ENCODE data around the gene ABCC10. TPM values are rescaled to one million over a fixed set of nuclear protein-coding genes. Genes with fewer than 3 reads are reported as not detected.

Gene ABCC10
- total RNA-seq, 1 experiment from 2014 or later, result 25.5 TPM

GRCh38 chr6:43448916-43449315, 21.6 kb downstream of the ABCC10 start (continued):
- TF ChIP-seq ZNF317 (CRISPR knock-in tag; IDR thresholded peaks at IDR 0.05; ENCODE audit: borderline replicate concordance, low read depth) (no peak), RORB (CRISPR knock-in tag; IDR thresholded peaks at IDR 0.05) (no peak), JUN (CRISPR knock-in tag; IDR thresholded peaks at IDR 0.05) (no peak), TEAD4 (CRISPR knock-in tag; IDR thresholded peaks at IDR 0.05) (no peak), MXD4 (CRISPR knock-in tag; IDR thresholded peaks at IDR 0.05; ENCODE audit: borderline replicate concordance) (no peak), JAZF1 (CRISPR knock-in tag; IDR thresholded peaks at IDR 0.05) (no peak), FOXJ3 (CRISPR knock-in tag; IDR thresholded peaks at IDR 0.05; ENCODE audit: borderline replicate concordance) (no peak), GTF2I (CRISPR knock-in tag; conservative IDR thresholded peaks at IDR 0.05) (no peak), NR1H2 (CRISPR knock-in tag; IDR thresholded peaks at IDR 0.05) (no peak)
- TF ChIP-seq, protein P1, sequence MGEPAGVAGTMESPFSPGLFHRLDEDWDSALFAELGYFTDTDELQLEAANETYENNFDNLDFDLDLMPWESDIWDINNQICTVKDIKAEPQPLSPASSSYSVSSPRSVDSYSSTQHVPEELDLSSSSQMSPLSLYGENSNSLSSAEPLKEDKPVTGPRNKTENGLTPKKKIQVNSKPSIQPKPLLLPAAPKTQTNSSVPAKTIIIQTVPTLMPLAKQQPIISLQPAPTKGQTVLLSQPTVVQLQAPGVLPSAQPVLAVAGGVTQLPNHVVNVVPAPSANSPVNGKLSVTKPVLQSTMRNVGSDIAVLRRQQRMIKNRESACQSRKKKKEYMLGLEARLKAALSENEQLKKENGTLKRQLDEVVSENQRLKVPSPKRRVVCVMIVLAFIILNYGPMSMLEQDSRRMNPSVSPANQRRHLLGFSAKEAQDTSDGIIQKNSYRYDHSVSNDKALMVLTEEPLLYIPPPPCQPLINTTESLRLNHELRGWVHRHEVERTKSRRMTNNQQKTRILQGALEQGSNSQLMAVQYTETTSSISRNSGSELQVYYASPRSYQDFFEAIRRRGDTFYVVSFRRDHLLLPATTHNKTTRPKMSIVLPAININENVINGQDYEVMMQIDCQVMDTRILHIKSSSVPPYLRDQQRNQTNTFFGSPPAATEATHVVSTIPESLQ (CRISPR knock-in tag; IDR thresholded peaks at IDR 0.05), result no peak

DNA sequence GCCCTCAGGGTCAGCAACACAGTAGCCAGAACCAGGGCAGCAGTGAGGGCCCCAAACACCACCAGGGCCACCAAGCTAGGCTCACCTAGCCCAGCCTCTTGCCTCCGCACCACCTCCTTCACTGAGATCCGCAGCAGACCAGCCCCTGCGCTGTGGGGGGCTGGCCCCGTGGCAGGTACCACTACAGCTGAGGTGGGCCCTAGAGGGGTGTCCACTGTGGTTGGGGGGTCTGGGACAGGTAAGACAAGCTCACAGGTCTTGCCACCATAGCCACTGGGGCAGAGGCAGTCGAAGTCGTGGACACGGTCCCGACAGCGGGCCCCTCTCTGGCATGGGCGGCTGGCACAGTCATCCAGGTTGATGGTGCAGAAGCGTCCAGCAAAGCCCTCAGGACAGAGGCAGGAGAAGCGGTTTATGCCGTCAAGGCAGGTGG, 23.4 kb downstream of the ABCC10 start:
- ChIA-PET CTCF (no interaction called here), POLR2A (no interaction called here)
- TF ChIP-seq ZNF232 (CRISPR knock-in tag; IDR thresholded peaks at IDR 0.05) (no peak), CREM (CRISPR knock-in tag; IDR thresholded peaks at IDR 0.05) (no peak), ZMAT4 (CRISPR knock-in tag; IDR thresholded peaks at IDR 0.05) (no peak)
- TF ChIP-seq, protein P2, sequence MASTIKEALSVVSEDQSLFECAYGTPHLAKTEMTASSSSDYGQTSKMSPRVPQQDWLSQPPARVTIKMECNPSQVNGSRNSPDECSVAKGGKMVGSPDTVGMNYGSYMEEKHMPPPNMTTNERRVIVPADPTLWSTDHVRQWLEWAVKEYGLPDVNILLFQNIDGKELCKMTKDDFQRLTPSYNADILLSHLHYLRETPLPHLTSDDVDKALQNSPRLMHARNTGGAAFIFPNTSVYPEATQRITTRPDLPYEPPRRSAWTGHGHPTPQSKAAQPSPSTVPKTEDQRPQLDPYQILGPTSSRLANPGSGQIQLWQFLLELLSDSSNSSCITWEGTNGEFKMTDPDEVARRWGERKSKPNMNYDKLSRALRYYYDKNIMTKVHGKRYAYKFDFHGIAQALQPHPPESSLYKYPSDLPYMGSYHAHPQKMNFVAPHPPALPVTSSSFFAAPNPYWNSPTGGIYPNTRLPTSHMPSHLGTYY (CRISPR knock-in tag; IDR thresholded peaks at IDR 0.05), result no peak
- DNase-seq (ENCODE audit: low spot score) (no peak), ATAC-seq (no peak)
- H3K27ac Mint-ChIP-seq, result no peak overlapping the region
- no peak overlapping the region for H3K4me3 Mint-ChIP-seq
- peaks cover 18% of the 10 kb centered on the region for H3K27me3 Mint-ChIP-seq (ENCODE audit: low read depth)
- H3K36me3 Mint-ChIP-seq, result peaks cover 2% of the 10 kb centered on the region; the same call in 1 of the 2 replicates
- peaks cover 5% of the 10 kb centered on the region for H3K4me1 Mint-ChIP-seq
- no peaks in the 10 kb centered on the region for H3K9me3 Mint-ChIP-seq

DNA sequence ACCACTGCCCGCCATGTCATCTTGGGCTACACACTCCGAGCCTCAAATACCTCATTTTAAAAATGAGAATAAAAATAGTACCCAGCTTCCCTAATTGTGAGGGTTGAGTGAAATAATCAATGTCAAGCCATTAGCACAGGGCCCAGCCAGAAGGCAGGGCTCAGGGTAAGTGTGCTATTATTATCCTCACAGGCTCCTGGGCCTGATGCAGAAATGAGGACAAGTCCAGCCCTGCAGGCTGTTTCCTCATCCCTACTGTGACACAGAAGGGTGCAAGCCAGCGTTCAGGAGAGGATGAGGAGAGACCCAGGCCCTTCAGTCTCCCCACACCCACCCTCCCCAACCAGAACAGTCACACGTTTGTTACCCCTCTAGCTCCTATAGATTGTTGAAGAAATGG, 24.0 kb downstream of the ABCC10 start:
- Mint-ChIP-seq H3K27ac (no peak overlapping the region), H3K4me1 (peaks cover 11% of the 10 kb centered on the region), H3K36me3 (peaks cover 2% of the 10 kb centered on the region; the same call in 1 of the 2 replicates), H3K9me3 (no peaks in the 10 kb centered on the region), H3K4me3 (no peak overlapping the region), H3K27me3 (ENCODE audit: low read depth) (peaks cover 25% of the 10 kb centered on the region)
- CTCF ChIA-PET, result interaction anchor here (0.7 kb wide), 1 partner anchor 50 kb away, joined by 4 read pairs; no protein-coding TSS in a partner anchor
- ATAC-seq, result no peak
- POLR2A ChIA-PET, result no interaction called here
- no peak for DNase-seq (ENCODE audit: low spot score)
- TF ChIP-seq, protein P2 (CRISPR knock-in tag; IDR thresholded peaks at IDR 0.05), result no peak
- TF ChIP-seq MAX (CRISPR knock-in tag; IDR thresholded peaks at IDR 0.05) (no peak), PREB (CRISPR knock-in tag; IDR thresholded peaks at IDR 0.05; ENCODE audit: borderline replicate concordance) (no peak), JUN (CRISPR knock-in tag; IDR thresholded peaks at IDR 0.05) (no peak), AFF4 (CRISPR knock-in tag; IDR thresholded peaks at IDR 0.05; ENCODE audit: borderline replicate concordance) (no peak), ZMAT4 (CRISPR knock-in tag; IDR thresholded peaks at IDR 0.05) (no peak)
- TF ChIP-seq, protein P3, sequence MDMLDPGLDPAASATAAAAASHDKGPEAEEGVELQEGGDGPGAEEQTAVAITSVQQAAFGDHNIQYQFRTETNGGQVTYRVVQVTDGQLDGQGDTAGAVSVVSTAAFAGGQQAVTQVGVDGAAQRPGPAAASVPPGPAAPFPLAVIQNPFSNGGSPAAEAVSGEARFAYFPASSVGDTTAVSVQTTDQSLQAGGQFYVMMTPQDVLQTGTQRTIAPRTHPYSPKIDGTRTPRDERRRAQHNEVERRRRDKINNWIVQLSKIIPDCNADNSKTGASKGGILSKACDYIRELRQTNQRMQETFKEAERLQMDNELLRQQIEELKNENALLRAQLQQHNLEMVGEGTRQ (CRISPR knock-in tag; IDR thresholded peaks at IDR 0.05), result no peak
- TF ChIP-seq, protein P4, sequence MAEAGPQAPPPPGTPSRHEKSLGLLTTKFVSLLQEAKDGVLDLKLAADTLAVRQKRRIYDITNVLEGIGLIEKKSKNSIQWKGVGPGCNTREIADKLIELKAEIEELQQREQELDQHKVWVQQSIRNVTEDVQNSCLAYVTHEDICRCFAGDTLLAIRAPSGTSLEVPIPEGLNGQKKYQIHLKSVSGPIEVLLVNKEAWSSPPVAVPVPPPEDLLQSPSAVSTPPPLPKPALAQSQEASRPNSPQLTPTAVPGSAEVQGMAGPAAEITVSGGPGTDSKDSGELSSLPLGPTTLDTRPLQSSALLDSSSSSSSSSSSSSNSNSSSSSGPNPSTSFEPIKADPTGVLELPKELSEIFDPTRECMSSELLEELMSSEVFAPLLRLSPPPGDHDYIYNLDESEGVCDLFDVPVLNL (CRISPR knock-in tag; IDR thresholded peaks at IDR 0.05; ENCODE audit: borderline replicate concordance, low read depth), result no peak
